NT2/D1 (cell line): ENCODE results near the gene HLX.

Experiments used
- SUZ12 ChIP-seq: IDR thresholded peaks from 2 replicates; pipeline ENCODE4 v1.6.1; 2011; ENCODE audit not compliant: insufficient read length, insufficient read depth; ENCODE audit errors: extremely low read depth
- YY1 ChIP-seq: IDR thresholded peaks from 2 replicates; pipeline ENCODE4 v1.6.1; 2011; ENCODE audit not compliant: insufficient read length, insufficient read depth
- ZNF274 ChIP-seq: IDR thresholded peaks from 2 replicates; pipeline ENCODE4 v1.6.1; 2011; ENCODE audit warnings: mild to moderate bottlenecking, low read depth, low read length

DNA sequence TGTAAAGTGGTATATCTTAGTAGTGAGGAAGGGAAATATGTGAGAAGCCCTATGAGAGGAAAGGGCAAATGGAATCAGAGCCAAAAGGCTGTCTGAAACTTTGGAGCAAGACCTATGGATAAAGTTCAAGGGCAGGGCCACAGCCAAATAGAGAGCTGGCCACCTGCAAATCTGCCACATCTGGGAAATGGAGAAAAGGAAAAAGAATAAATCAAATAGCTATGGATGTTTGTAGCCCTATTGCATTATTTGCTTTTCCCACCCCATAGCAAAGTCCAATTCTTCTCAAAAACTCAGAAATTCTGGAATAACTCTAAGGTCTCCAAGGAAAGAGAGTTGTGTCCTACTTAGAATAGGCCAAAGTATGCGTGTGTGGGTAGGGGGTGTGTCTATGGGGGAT lies 4.0 kb upstream of the HLX start:
- TF ChIP-seq YY1, result no peak
- no peak for TF ChIP-seq ZNF274
- TF ChIP-seq SUZ12, result no peak
